ENCODE results near the gene LCLAT1. TPM values are rescaled to one million over a fixed set of nuclear protein-coding genes. Genes with fewer than 3 reads are reported as not detected.
A peak's percentile ranks its signal among the peaks of the same experiment; 100 is the strongest.

LCLAT1 gene
- total RNA-seq, 1 donor from 2014 or later = 41.0 TPM

- no peaks in the 10 kb centered on the region for H3K9me3 ChIP-seq (replicated peaks)
- H3K36me3 ChIP-seq = no peaks in the 10 kb centered on the region
- no peaks in the 10 kb centered on the region for H3K27me3 ChIP-seq (ENCODE audit: low read depth)
- peak overlapping the region; percentile 76 for H3K27ac ChIP-seq (replicated peaks)
- intact Hi-C loops (cut with micrococcal nuclease) = no loop called here
- H3K4me1 ChIP-seq = peaks cover 51% of the 10 kb centered on the region
- no peak overlapping the region for H3K4me3 ChIP-seq
- no peak for DNase-seq
- no peak for TF ChIP-seq CTCF (IDR thresholded peaks at IDR 0.05; ENCODE audit: borderline replicate concordance)
Measured at GRCh38 chr2:30403592-30404312, 43.3 kb upstream of the LCLAT1 start.

GRCh38 chr2:30404319-30405259 lies 42.5 kb upstream of the LCLAT1 start:
- Histone ChIP-seq H3K27me3 (ENCODE audit: low read depth) (no peaks in the 10 kb centered on the region), H3K36me3 (no peaks in the 10 kb centered on the region), H3K27ac (replicated peaks) (peak overlapping the region; percentile 76), H3K9me3 (replicated peaks) (no peaks in the 10 kb centered on the region), H3K4me1 (peaks cover 59% of the 10 kb centered on the region), H3K4me3 (no peak overlapping the region)
- DNase-seq = peak; percentile 30
- TF ChIP-seq CTCF (IDR thresholded peaks at IDR 0.05; ENCODE audit: borderline replicate concordance) = no peak
- intact Hi-C loops (cut with micrococcal nuclease) = no loop called here

- DNase-seq = no peak
- Histone ChIP-seq H3K4me3 (no peak overlapping the region), H3K27me3 (ENCODE audit: low read depth) (no peaks in the 10 kb centered on the region), H3K4me1 (peaks cover 64% of the 10 kb centered on the region), H3K36me3 (no peaks in the 10 kb centered on the region), H3K27ac (replicated peaks) (peak overlapping the region; percentile 76), H3K9me3 (replicated peaks) (no peaks in the 10 kb centered on the region)
- intact Hi-C loops (cut with micrococcal nuclease) = no loop called here
- no peak for TF ChIP-seq CTCF (IDR thresholded peaks at IDR 0.05; ENCODE audit: borderline replicate concordance)
Measured at GRCh38 chr2:30405260-30405605, 41.8 kb upstream of the LCLAT1 start.

- no peak for TF ChIP-seq CTCF (IDR thresholded peaks at IDR 0.05; ENCODE audit: borderline replicate concordance)
- DNase-seq = no peak
- H3K27ac ChIP-seq (replicated peaks) = no peak overlapping the region
- H3K4me3 ChIP-seq = no peak overlapping the region
- H3K36me3 ChIP-seq = no peaks in the 10 kb centered on the region
- intact Hi-C loops (cut with micrococcal nuclease) = no loop called here
- H3K9me3 ChIP-seq (replicated peaks) = no peaks in the 10 kb centered on the region
- no peaks in the 10 kb centered on the region for H3K27me3 ChIP-seq (ENCODE audit: low read depth)
- H3K4me1 ChIP-seq = peaks cover 80% of the 10 kb centered on the region
Measured at GRCh38 chr2:30406853-30407252, 40.2 kb upstream of the LCLAT1 start.

GRCh38 chr2:30408961-30409387 lies 38.1 kb upstream of the LCLAT1 start:
- Histone ChIP-seq H3K27me3 (ENCODE audit: low read depth) (no peaks in the 10 kb centered on the region), H3K9me3 (replicated peaks) (no peaks in the 10 kb centered on the region), H3K27ac (replicated peaks) (peak overlapping the region; percentile 92), H3K4me3 (no peak overlapping the region), H3K4me1 (peaks cover 88% of the 10 kb centered on the region), H3K36me3 (no peaks in the 10 kb centered on the region)
- intact Hi-C loops (cut with micrococcal nuclease) = no loop called here
- TF ChIP-seq CTCF (IDR thresholded peaks at IDR 0.05; ENCODE audit: borderline replicate concordance) = no peak
- no peak for DNase-seq

Data from left ventricle myocardium inferior (tissue), 1 donor.